ENCODE results near the gene MERTK. TPM values are rescaled to one million over a fixed set of nuclear protein-coding genes. Genes with fewer than 3 reads are reported as not detected.

The MERTK gene
- total RNA-seq, 1 experiment from 2014 or later, result 39.2 TPM

GRCh38 chr2:111954602-111955332, 56.4 kb downstream of the MERTK start:
- Mint-ChIP-seq H3K4me3 (ENCODE audit: unreplicated experiment) (no peak overlapping the region), H3K4me1 (ENCODE audit: low read depth, unreplicated experiment) (peaks cover 22% of the 10 kb centered on the region), H3K9me3 (ENCODE audit: unreplicated experiment) (no peaks in the 10 kb centered on the region), H3K27me3 (ENCODE audit: insufficient read depth, unreplicated experiment) (no peaks in the 10 kb centered on the region), H3K27ac (ENCODE audit: unreplicated experiment) (no peak overlapping the region), H3K36me3 (ENCODE audit: insufficient read depth, unreplicated experiment) (peaks cover 49% of the 10 kb centered on the region)
- Histone ChIP-seq H3K4me3 (ENCODE audit: low read depth, low read length) (no peak overlapping the region), H3K4me1 (no peaks in the 10 kb centered on the region; the same call in 1 of the 2 replicates), H3K9me3 (no peaks in the 10 kb centered on the region), H3K27me3 (replicated peaks; ENCODE audit: control insufficient read depth, insufficient read depth, low read length) (no peaks in the 10 kb centered on the region), H3K36me3 (ENCODE audit: control insufficient read depth, insufficient read depth, low read length) (peaks cover 2% of the 10 kb centered on the region)
- no peak for TF ChIP-seq CTCF (IDR thresholded peaks at IDR 0.05; ENCODE audit: insufficient read depth in 1 of 2, low read depth in 1 of 2, low read length in 1 of 2, severe bottlenecking in 1 of 2, unreplicated experiment in 1 of 2)
- POLR2A ChIA-PET, result no interaction called here
- intact Hi-C loops (cut with micrococcal nuclease; ENCODE audit: unreplicated experiment), result no loop called here
- CTCF ChIA-PET, result no interaction called here
- BruUV-seq (replicated peaks), result no TSS peak
- DNase-seq, result no peak

- H3K36me3 ChIP-seq (ENCODE audit: control insufficient read depth, insufficient read depth, low read length), result no peaks in the 10 kb centered on the region
Measured at GRCh38 chr2:111957872-111958354, 59.5 kb downstream of the MERTK start.

DNA sequence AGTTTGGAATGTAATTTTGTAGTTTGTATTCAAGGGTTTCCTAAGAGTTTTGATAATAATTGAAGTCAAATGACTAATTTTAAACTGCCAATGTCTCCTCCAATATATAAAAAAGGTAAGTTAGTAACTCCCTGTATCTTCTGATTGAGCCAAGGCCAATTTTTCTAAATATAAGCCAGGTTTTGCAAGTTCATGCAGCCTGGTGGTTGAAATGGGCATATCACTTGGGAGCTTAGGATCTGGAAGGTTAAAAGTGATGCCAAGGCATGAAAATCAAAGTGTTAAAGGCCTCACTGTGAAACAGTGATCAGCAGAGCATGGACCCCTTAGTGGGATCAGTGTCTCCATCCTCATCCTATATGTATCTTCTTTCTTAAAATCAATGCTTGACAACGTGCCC, 60.5 kb downstream of the MERTK start:
- POLR2A ChIA-PET, result no interaction called here
- intact Hi-C loops (cut with micrococcal nuclease; ENCODE audit: unreplicated experiment), result no loop called here

More at GRCh38 chr2:111957872-111958354, 59.5 kb downstream of the MERTK start:
- Mint-ChIP-seq H3K36me3 (ENCODE audit: insufficient read depth, unreplicated experiment) (peaks cover 60% of the 10 kb centered on the region), H3K4me1 (ENCODE audit: low read depth, unreplicated experiment) (peaks cover 22% of the 10 kb centered on the region), H3K27ac (ENCODE audit: unreplicated experiment) (peak overlapping the region; percentile 25), H3K4me3 (ENCODE audit: unreplicated experiment) (no peak overlapping the region), H3K9me3 (ENCODE audit: unreplicated experiment) (no peaks in the 10 kb centered on the region), H3K27me3 (ENCODE audit: insufficient read depth, unreplicated experiment) (no peaks in the 10 kb centered on the region)
- Histone ChIP-seq H3K4me3 (ENCODE audit: low read depth, low read length) (no peak overlapping the region), H3K27me3 (replicated peaks; ENCODE audit: control insufficient read depth, insufficient read depth, low read length) (no peaks in the 10 kb centered on the region), H3K4me1 (peaks cover 5% of the 10 kb centered on the region), H3K9me3 (no peaks in the 10 kb centered on the region)
- no peak for TF ChIP-seq CTCF (IDR thresholded peaks at IDR 0.05; ENCODE audit: insufficient read depth in 1 of 2, low read depth in 1 of 2, low read length in 1 of 2, severe bottlenecking in 1 of 2, unreplicated experiment in 1 of 2)
- CTCF ChIA-PET, result interaction anchor here (0.8 kb wide), 1 partner anchor 57 kb away, joined by 5 read pairs; no protein-coding TSS in a partner anchor
- no TSS peak for BruUV-seq (replicated peaks)
- POLR2A ChIA-PET, result no interaction called here
- DNase-seq, result no peak
- intact Hi-C loops (cut with micrococcal nuclease; ENCODE audit: unreplicated experiment), result no loop called here

More for the DNA sequence above, 60.5 kb downstream of the MERTK start:
- no peak overlapping the region for H3K4me3 ChIP-seq (ENCODE audit: low read depth, low read length)
- H3K9me3 ChIP-seq, result no peaks in the 10 kb centered on the region
- Mint-ChIP-seq H3K36me3 (ENCODE audit: insufficient read depth, unreplicated experiment) (peaks cover 52% of the 10 kb centered on the region), H3K27ac (ENCODE audit: unreplicated experiment) (no peak overlapping the region), H3K9me3 (ENCODE audit: unreplicated experiment) (no peaks in the 10 kb centered on the region), H3K27me3 (ENCODE audit: insufficient read depth, unreplicated experiment) (no peaks in the 10 kb centered on the region), H3K4me1 (ENCODE audit: low read depth, unreplicated experiment) (peaks cover 18% of the 10 kb centered on the region), H3K4me3 (ENCODE audit: unreplicated experiment) (no peak overlapping the region)
- H3K4me1 ChIP-seq, result peaks cover 11% of the 10 kb centered on the region
- no peaks in the 10 kb centered on the region for H3K27me3 ChIP-seq (replicated peaks; ENCODE audit: control insufficient read depth, insufficient read depth, low read length)
- CTCF ChIA-PET, result no interaction called here
- H3K36me3 ChIP-seq (ENCODE audit: control insufficient read depth, insufficient read depth, low read length), result no peaks in the 10 kb centered on the region
- TF ChIP-seq CTCF (IDR thresholded peaks at IDR 0.05; ENCODE audit: insufficient read depth in 1 of 2, low read depth in 1 of 2, low read length in 1 of 2, severe bottlenecking in 1 of 2, unreplicated experiment in 1 of 2), result no peak
- DNase-seq, result no peak
- no TSS peak for BruUV-seq (replicated peaks)

Measured in Caco-2 (cell line).